ENCODE results near the gene HNRNPC.

DNA sequence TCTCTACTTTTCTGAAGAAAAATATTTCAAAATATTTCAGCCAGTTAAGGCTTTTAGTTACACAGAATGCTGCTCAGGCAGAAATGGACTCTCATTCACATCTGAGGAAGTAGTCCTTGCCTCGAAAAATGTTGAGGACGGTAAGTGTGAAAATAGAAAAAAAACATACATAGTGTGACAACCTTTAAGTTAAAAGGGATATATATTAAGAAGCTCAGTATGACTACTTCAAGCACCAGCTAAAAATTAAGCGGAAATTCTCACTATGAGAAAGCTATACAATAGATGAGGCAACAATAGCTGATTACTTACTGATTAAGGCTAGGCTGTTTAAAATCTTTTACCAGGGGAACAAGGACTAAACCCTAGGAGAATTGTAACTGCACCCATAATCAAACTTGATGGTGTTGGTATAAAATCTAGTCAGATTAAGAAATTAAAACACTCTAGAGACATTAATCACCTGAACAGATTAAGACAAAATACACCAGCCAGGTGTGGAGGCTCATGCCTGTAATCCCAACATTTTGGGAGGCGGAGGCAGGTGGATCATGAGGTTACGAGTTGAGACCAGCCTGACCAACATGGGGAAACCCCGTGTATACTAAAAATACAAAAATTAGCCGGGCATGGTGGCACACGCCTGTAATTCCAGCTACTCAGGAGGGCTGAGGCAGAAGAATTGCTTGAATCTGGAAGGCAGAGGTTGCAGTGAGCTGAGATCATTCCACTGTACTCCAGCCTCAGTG is 53.9 kb downstream of the HNRNPC start:
- TF ChIP-seq, protein P1, sequence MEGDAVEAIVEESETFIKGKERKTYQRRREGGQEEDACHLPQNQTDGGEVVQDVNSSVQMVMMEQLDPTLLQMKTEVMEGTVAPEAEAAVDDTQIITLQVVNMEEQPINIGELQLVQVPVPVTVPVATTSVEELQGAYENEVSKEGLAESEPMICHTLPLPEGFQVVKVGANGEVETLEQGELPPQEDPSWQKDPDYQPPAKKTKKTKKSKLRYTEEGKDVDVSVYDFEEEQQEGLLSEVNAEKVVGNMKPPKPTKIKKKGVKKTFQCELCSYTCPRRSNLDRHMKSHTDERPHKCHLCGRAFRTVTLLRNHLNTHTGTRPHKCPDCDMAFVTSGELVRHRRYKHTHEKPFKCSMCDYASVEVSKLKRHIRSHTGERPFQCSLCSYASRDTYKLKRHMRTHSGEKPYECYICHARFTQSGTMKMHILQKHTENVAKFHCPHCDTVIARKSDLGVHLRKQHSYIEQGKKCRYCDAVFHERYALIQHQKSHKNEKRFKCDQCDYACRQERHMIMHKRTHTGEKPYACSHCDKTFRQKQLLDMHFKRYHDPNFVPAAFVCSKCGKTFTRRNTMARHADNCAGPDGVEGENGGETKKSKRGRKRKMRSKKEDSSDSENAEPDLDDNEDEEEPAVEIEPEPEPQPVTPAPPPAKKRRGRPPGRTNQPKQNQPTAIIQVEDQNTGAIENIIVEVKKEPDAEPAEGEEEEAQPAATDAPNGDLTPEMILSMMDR (IDR thresholded peaks at IDR 0.05): no peak
- TF ChIP-seq POLR2A (IDR thresholded peaks at IDR 0.05) (no peak), EP300 (IDR thresholded peaks at IDR 0.05; ENCODE audit: low read depth) (no peak), POLR2AphosphoS5 (IDR thresholded peaks at IDR 0.05) (no peak)

Data from transverse colon (tissue), 4 donors.